Mesendoderm (in vitro differentiated cells): ENCODE data around the gene RNASE4.
"Not testable (repeated sequence)": the region's sequence is repeated elsewhere in the genome, so short reads cannot be mapped to it uniquely, and the experiment has no call there.

Experiments used
- DNase-seq: peaks from one replicate; pipeline ENCODE4 v3.0.0; 2013
- H2AK5ac ChIP-seq: 2 replicates; pipeline ENCODE4 v1.6.1; 2013; ENCODE audit warnings: low read length, inconsistent platforms
- H2BK120ac ChIP-seq: 2 replicates; pipeline ENCODE4 v1.6.1; 2013; ENCODE audit warnings: low read depth, mild to moderate bottlenecking, low read length, moderate library complexity, mixed read lengths
- H2BK15ac ChIP-seq: replicated peaks from 2 replicates; pipeline ENCODE4 v1.6.1; 2013; ENCODE audit warnings: low read depth, mild to moderate bottlenecking, moderate library complexity
- H2BK5ac ChIP-seq: 2 replicates; pipeline ENCODE4 v1.6.1; 2013; ENCODE audit warnings: low read length, inconsistent platforms
- H3K18ac ChIP-seq: 2 replicates; pipeline ENCODE4 v1.6.1; 2013; ENCODE audit warnings: mild to moderate bottlenecking, low read length, mixed read lengths
- H3K23ac ChIP-seq: one replicate; pipeline ENCODE4 v1.6.1; 2013; ENCODE audit warnings: low read length
- H3K27ac ChIP-seq: 2 replicates; pipeline ENCODE4 v1.5.1; 2013; ENCODE audit warnings: low read depth, mild to moderate bottlenecking, inconsistent platforms, low read length, moderate library complexity
- H3K27me3 ChIP-seq: 2 replicates; pipeline ENCODE4 v1.6.1; 2013; ENCODE audit warnings: low read length, control low read depth, mild to moderate bottlenecking, inconsistent platforms; ENCODE audit not compliant: insufficient read depth, poor library complexity
- H3K36me3 ChIP-seq: 2 replicates; pipeline ENCODE4 v1.6.1; 2013; ENCODE audit warnings: low read length, inconsistent platforms; ENCODE audit not compliant: control insufficient read depth, insufficient read depth
- H3K4ac ChIP-seq: one replicate; pipeline ENCODE4 v1.6.1; 2013; ENCODE audit warnings: low read depth, mild to moderate bottlenecking, low read length, moderate library complexity
- H3K4me1 ChIP-seq: 2 replicates; pipeline ENCODE4 v1.6.1; 2013; ENCODE audit warnings: low read depth, low read length, inconsistent platforms; ENCODE audit not compliant: control insufficient read depth
- H3K4me2 ChIP-seq: 2 replicates; pipeline ENCODE4 v1.6.1; 2013; ENCODE audit warnings: low read length
- H3K4me3 ChIP-seq: 2 replicates; pipeline ENCODE4 v1.5.1; 2013; ENCODE audit warnings: mild to moderate bottlenecking, low read length
- H3K56ac ChIP-seq: one replicate; pipeline ENCODE4 v1.6.1; 2013; ENCODE audit warnings: low read length
- H3K79me1 ChIP-seq: 2 replicates; pipeline ENCODE4 v1.6.1; 2013; ENCODE audit warnings: low read length, inconsistent platforms
- H3K79me2 ChIP-seq: 2 replicates; pipeline ENCODE4 v1.6.1; 2013; ENCODE audit warnings: mild to moderate bottlenecking, low read length; ENCODE audit not compliant: control insufficient read depth, insufficient read depth
- H3K9ac ChIP-seq: 2 replicates; pipeline ENCODE4 v1.6.1; 2013; ENCODE audit warnings: low read length, inconsistent platforms
- H4K5ac ChIP-seq: one replicate; pipeline ENCODE4 v1.6.1; 2013; ENCODE audit warnings: low read length
- H4K8ac ChIP-seq: one replicate; pipeline ENCODE4 v1.6.1; 2013; ENCODE audit warnings: low read depth, mild to moderate bottlenecking, control low read depth, low read length, moderate library complexity
- WGBS: extraction: QIAGEN DNeasy Blood & Tissue Kit; methylation state at CpG from one replicate; pipeline ENCODE4 v1.1.7; 2013; ENCODE audit warnings: low lambda C conversion rate, missing lambda C conversion rate; ENCODE audit not compliant: insufficient coverage; ENCODE audit errors: extremely low coverage; 5-methylcytosine and 5-hydroxymethylcytosine counted together

RNASE4 gene

DNA sequence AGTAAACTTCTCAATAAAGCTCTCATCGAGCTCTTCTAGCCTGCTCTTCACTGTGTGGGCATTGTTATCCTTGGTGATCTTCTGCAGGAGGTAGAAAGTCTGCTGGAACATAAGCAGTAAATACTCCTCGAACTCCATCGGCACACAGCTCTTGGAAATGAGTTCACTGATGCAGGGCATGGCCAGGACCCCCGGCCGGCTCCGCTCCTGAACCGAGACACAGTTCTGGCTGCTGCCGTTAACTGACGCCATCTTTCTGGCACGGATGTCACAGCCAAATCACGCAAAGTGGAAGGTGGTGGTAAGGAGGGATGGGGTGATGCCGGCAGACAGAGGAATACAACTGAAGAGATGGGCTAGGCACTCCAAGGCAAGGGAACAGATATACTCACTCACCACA is 37.7 kb downstream of the RNASE4 start:
- Histone ChIP-seq H3K4me2 (no peak overlapping the region), H2BK120ac (no peak overlapping the region), H3K4ac (no peak overlapping the region), H3K79me2 (no peaks in the 10 kb centered on the region), H3K27me3 (no peaks in the 10 kb centered on the region), H3K9ac (no peak overlapping the region), H3K27ac (no peak overlapping the region), H3K23ac (no peak overlapping the region), H3K18ac (no peak overlapping the region), H2BK5ac (no peak overlapping the region), H3K79me1 (no peaks in the 10 kb centered on the region), H3K56ac (no peak overlapping the region), H4K8ac (no peak overlapping the region), H3K4me3 (no peak overlapping the region), H3K36me3 (no peaks in the 10 kb centered on the region), H4K5ac (no peak overlapping the region), H3K4me1 (no peaks in the 10 kb centered on the region), H2AK5ac (no peak overlapping the region), H2BK15ac (no peak overlapping the region)
- WGBS, result no CpG with 5 or more reads among the region's 12 CpGs
- no peak for DNase-seq

DNA sequence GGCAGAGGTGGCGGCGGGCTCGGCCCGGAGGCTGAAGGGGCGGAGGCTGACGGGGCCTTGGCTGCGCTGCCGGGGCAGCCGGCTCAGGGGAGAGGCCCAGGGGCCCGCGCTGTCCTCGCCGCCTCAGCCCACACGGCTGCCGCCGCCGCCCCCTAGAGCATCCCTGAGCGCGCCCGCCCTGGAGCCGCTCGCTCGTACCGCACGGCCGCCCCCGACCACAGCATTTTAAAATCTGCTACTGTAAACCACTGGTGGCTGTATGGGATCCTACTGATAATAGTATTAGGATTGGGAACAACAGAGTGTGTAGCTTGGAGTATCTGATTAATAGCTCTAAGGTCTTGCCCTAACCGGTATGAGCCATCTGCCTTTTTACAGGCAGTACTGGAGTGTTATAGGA is 39.1 kb downstream of the RNASE4 start:
- Histone ChIP-seq H3K56ac (no peak overlapping the region), H3K27me3 (no peaks in the 10 kb centered on the region), H4K8ac (no peak overlapping the region), H3K79me1 (no peaks in the 10 kb centered on the region), H3K36me3 (no peaks in the 10 kb centered on the region), H3K4me3 (no peak overlapping the region), H3K9ac (no peak overlapping the region), H3K27ac (no peak overlapping the region), H3K23ac (no peak overlapping the region), H3K4me2 (no peak overlapping the region), H2AK5ac (no peak overlapping the region), H2BK15ac (no peak overlapping the region), H3K4me1 (no peaks in the 10 kb centered on the region), H3K18ac (no peak overlapping the region), H3K4ac (no peak overlapping the region), H2BK120ac (no peak overlapping the region), H4K5ac (no peak overlapping the region), H2BK5ac (no peak overlapping the region), H3K79me2 (no peaks in the 10 kb centered on the region)
- no CpG with 5 or more reads among the region's 28 CpGs for WGBS
- DNase-seq, result no peak

DNA sequence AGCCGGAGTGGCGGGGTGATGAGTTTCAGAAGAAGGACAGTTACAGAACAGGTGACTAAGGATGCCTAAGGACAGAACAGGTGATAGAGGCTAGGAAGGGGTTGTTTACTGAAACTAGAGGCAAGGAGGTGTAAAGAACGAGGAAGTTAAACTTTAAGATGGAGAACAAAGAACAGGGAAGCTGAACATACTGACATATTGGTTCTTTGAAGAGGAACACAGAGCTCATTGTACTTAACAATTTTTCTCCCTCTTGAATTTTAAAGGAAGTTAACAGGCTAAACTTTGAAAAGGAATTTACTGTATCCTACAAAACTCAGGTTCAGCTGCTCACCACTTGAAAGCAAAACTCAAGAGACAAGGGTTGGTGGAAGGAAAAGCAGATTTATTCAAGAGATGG is 41.8 kb downstream of the RNASE4 start:
- H3K36me3 ChIP-seq, H3K9ac ChIP-seq, H2AK5ac ChIP-seq, H2BK15ac ChIP-seq, H3K79me2 ChIP-seq, H3K56ac ChIP-seq, H3K79me1 ChIP-seq, H3K23ac ChIP-seq, H2BK5ac ChIP-seq, H4K8ac ChIP-seq, H4K5ac ChIP-seq, H3K27ac ChIP-seq, H3K18ac ChIP-seq, H3K4ac ChIP-seq, H3K4me3 ChIP-seq, DNase-seq, H2BK120ac ChIP-seq, H3K4me2 ChIP-seq, H3K27me3 ChIP-seq, H3K4me1 ChIP-seq: not testable (repeated sequence)
- WGBS, result no CpG with 5 or more reads among the region's 3 CpGs

DNA sequence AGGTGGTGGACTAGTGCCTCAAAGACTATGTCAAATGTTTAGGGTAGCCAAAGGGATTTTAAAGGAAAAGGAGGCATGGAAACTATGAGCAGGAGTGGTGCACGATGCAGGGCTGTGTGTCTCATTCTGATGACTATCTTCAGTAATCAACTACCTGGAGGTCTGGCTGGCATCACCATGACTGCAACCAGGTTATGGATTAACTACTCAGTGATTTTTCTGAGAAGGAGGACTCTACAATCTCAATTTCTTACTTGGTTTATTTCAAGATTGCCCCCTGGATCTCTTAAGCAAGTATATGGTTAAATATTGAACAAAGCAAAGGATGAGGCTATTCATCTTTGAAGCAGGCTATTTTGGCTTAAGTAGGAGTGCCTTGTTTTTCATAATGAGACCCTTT is 42.2 kb downstream of the RNASE4 start:
- H3K27me3 ChIP-seq, result no peaks in the 10 kb centered on the region
- no CpG with 5 or more reads among the region's 1 CpG for WGBS
- DNase-seq, result no peak
- H3K56ac ChIP-seq, result no peak overlapping the region
- no peak overlapping the region for H3K9ac ChIP-seq
- no peak overlapping the region for H4K8ac ChIP-seq
- no peaks in the 10 kb centered on the region for H3K79me1 ChIP-seq
- H3K4me3 ChIP-seq, result no peak overlapping the region
- H3K23ac ChIP-seq, result no peak overlapping the region
- no peak overlapping the region for H3K4ac ChIP-seq
- no peak overlapping the region for H2BK5ac ChIP-seq
- H2BK120ac ChIP-seq, result no peak overlapping the region
- H4K5ac ChIP-seq, result no peak overlapping the region
- no peaks in the 10 kb centered on the region for H3K79me2 ChIP-seq
- no peak overlapping the region for H3K27ac ChIP-seq
- no peak overlapping the region for H2BK15ac ChIP-seq
- no peak overlapping the region for H2AK5ac ChIP-seq
- no peak overlapping the region for H3K4me2 ChIP-seq
- no peak overlapping the region for H3K18ac ChIP-seq
- H3K4me1 ChIP-seq, result no peaks in the 10 kb centered on the region
- no peaks in the 10 kb centered on the region for H3K36me3 ChIP-seq

DNA sequence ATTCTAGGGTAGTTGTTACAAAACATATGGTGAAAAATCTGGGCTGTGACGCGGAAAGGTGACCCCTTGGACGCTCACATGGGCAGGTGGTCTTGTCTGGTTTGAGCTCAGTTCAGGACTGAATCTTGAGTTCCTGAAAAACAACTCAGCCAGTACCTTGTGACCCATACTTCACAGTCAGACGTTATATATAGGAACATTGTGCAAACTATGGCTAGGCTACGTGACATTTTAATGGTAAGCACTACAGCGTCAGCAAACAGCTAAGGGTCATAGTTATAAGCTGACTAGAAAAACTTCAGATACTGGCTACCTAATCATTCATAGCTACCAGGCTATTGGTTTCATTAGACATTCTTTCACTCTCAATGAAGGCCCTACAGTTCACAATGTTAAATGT is 46.5 kb downstream of the RNASE4 start:
- Histone ChIP-seq H3K4me1 (no peaks in the 10 kb centered on the region), H2BK5ac (no peak overlapping the region), H3K4ac (no peak overlapping the region), H3K18ac (no peak overlapping the region), H3K9ac (no peak overlapping the region), H2BK15ac (no peak overlapping the region), H3K27me3 (no peaks in the 10 kb centered on the region), H4K5ac (no peak overlapping the region), H3K56ac (no peak overlapping the region), H2AK5ac (no peak overlapping the region), H3K79me2 (no peaks in the 10 kb centered on the region), H3K4me2 (no peak overlapping the region), H3K4me3 (no peak overlapping the region), H3K27ac (no peak overlapping the region), H2BK120ac (no peak overlapping the region), H4K8ac (no peak overlapping the region), H3K79me1 (no peaks in the 10 kb centered on the region), H3K36me3 (no peaks in the 10 kb centered on the region), H3K23ac (no peak overlapping the region)
- no CpG with 5 or more reads among the region's 6 CpGs for WGBS
- DNase-seq, result no peak

DNA sequence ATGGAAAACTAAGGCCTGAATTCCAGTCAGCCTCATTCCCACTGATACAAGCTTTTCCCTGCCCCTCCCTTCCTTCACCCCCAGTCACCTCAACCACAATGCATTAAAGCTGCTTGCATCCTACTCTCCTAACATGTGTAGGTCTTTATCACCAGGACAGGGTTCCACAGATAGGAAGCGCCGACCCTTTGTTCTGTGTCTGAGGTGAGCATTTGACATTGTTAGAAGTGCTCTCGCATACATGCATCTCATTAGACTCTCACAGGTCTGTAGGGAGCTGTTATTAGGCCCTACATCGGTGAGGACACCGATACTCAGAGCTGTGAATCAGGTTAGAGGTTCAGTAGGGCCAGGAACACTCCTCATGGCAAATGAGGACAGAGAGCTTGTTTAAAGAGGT is 48.1 kb downstream of the RNASE4 start:
- Histone ChIP-seq H3K36me3 (no peaks in the 10 kb centered on the region), H3K27ac (no peak overlapping the region), H2BK15ac (no peak overlapping the region)

More for the DNA sequence above, 48.1 kb downstream of the RNASE4 start:
- no peaks in the 10 kb centered on the region for H3K79me1 ChIP-seq
- H3K27me3 ChIP-seq, result no peaks in the 10 kb centered on the region
- H3K9ac ChIP-seq, result no peak overlapping the region
- DNase-seq, result peak; percentile 87
- no peak overlapping the region for H3K4me3 ChIP-seq
- H3K4ac ChIP-seq, result no peak overlapping the region
- H2BK120ac ChIP-seq, result no peak overlapping the region
- no peak overlapping the region for H2BK5ac ChIP-seq
- H3K23ac ChIP-seq, result no peak overlapping the region
- no CpG with 5 or more reads among the region's 5 CpGs for WGBS
- no peaks in the 10 kb centered on the region for H3K79me2 ChIP-seq
- H4K5ac ChIP-seq, result no peak overlapping the region
- no peak overlapping the region for H3K18ac ChIP-seq
- H3K4me1 ChIP-seq, result no peaks in the 10 kb centered on the region
- no peak overlapping the region for H2AK5ac ChIP-seq
- H3K56ac ChIP-seq, result no peak overlapping the region
- no peak overlapping the region for H4K8ac ChIP-seq
- no peak overlapping the region for H3K4me2 ChIP-seq
